ENCODE data around the gene PCYT1B.

- no peak for TF ChIP-seq POLR2A (IDR thresholded peaks at IDR 0.05)
- TF ChIP-seq CTCF (IDR thresholded peaks at IDR 0.05 in 4 of 5, conservative IDR thresholded peaks at IDR 0.05 in 1 of 5), result no peak
Observed at GRCh38 chrX:24672701-24673190, 25.6 kb upstream of the PCYT1B start.

Data from gastrocnemius medialis (tissue), 4 donors.